Measurements from ENCODE around the gene TMEM258. TPM values are rescaled to one million over a fixed set of nuclear protein-coding genes. Genes with fewer than 3 reads are reported as not detected.

TMEM258 gene
- total and polyA plus RNA-seq, 4 donors, result 31.0 to 136 (median 98.7) TPM

- Histone ChIP-seq H3K4me1 (ENCODE audit: control insufficient read depth in 4 of 4, insufficient read depth in 4 of 4, low read length in 3 of 4) (peaks cover 10 to 59% (median 51%) of the 10 kb centered on the region in 4 donors), H3K27me3 (ENCODE audit: control insufficient read depth in 4 of 4, insufficient read depth in 4 of 4, low read length in 3 of 4) (no peaks in the 10 kb centered on the region)
- WGBS, result under 1% methylated on average over 16 of the region's 16 CpGs
Observed at GRCh38 chr11:61828379-61828628, 35.9 kb upstream of the TMEM258 start.

GRCh38 chr11:61827571-61828378, 35.4 kb upstream of the TMEM258 start, which contains the start of gene FADS2:
Gene FADS2 (plus strand): TSS chr11:61828300. CDS start chr11:61828391, 91 bp downstream.
- Histone ChIP-seq H3K4me1 (ENCODE audit: control insufficient read depth in 4 of 4, insufficient read depth in 4 of 4, low read length in 3 of 4) (peaks cover 10 to 57% (median 49%) of the 10 kb centered on the region in 4 donors), H3K4me3 (ENCODE audit: low read depth in 1 of 3, low read length in 3 of 3) (peak within 1 kb of the TSS; percentile 67 to 75 (median 70)), H3K36me3 (ENCODE audit: control insufficient read depth in 4 of 4, insufficient read depth in 3 of 4, low read depth in 1 of 4, low read length in 3 of 4) (no peaks in the 10 kb centered on the region), H3K27me3 (ENCODE audit: control insufficient read depth in 4 of 4, insufficient read depth in 4 of 4, low read length in 3 of 4) (no peaks in the 10 kb centered on the region), H3K9ac (ENCODE audit: low read depth in 1 of 2, low read length in 2 of 2) (peak within 1 kb of the TSS in 1 of 2 donors; percentile 48), H3K27ac (ENCODE audit: low read depth in 1 of 2, low read length in 2 of 2) (peak within 1 kb of the TSS; percentile 83 to 88), H3K9me3 (ENCODE audit: control insufficient read depth in 4 of 4, low read length in 3 of 4) (no peaks in the 10 kb centered on the region)
- peak; percentile 89 for DNase-seq (ENCODE audit: low spot score)
- under 1% methylated on average over 83 of the region's 83 CpGs for WGBS
- TF ChIP-seq ZBTB33 (IDR thresholded peaks at IDR 0.05) (no peak), NR2F2 (IDR thresholded peaks at IDR 0.05) (no peak), RAD21 (IDR thresholded peaks at IDR 0.05) (peak in 1 of 2 donors; percentile 18), EGR1 (IDR thresholded peaks at IDR 0.05; ENCODE audit: low read depth in 2 of 2) (no peak), TAF1 (conservative IDR thresholded peaks at IDR 0.05) (no peak), FOXA2 (IDR thresholded peaks at IDR 0.05) (no peak), REST (IDR thresholded peaks at IDR 0.05) (peak; percentile 53), MAX (IDR thresholded peaks at IDR 0.05) (peak; percentile 29), GABPA (IDR thresholded peaks at IDR 0.05 in 1 of 2, conservative IDR thresholded peaks at IDR 0.05 in 1 of 2) (peak in 1 of 2 donors; percentile 76), ATF3 (IDR thresholded peaks at IDR 0.05) (no peak), SP1 (IDR thresholded peaks at IDR 0.05) (peak; percentile 39), JUND (IDR thresholded peaks at IDR 0.05) (no peak), RXRA (IDR thresholded peaks at IDR 0.05) (peak; percentile 4 to 51), CTCF (IDR thresholded peaks at IDR 0.05; ENCODE audit: low read depth, low read length, missing input control) (no peak), HNF4G (IDR thresholded peaks at IDR 0.05) (no peak), HNF4A (conservative IDR thresholded peaks at IDR 0.05) (peak in 1 of 2 donors; percentile 72), FOXA1 (IDR thresholded peaks at IDR 0.05) (no peak)

More at GRCh38 chr11:61828379-61828628, 35.9 kb upstream of the TMEM258 start:
- no peak for DNase-seq (ENCODE audit: low spot score)
- H3K27ac ChIP-seq (ENCODE audit: low read depth in 1 of 2, low read length in 2 of 2), result peak overlapping the region; percentile 83 to 88
- TF ChIP-seq SP1 (IDR thresholded peaks at IDR 0.05) (no peak), HNF4G (IDR thresholded peaks at IDR 0.05) (no peak), TAF1 (conservative IDR thresholded peaks at IDR 0.05) (no peak), ZBTB33 (IDR thresholded peaks at IDR 0.05) (no peak), ATF3 (IDR thresholded peaks at IDR 0.05) (no peak), RXRA (IDR thresholded peaks at IDR 0.05) (peak in 1 of 2 donors; percentile 3), NR2F2 (IDR thresholded peaks at IDR 0.05) (no peak)
- no peaks in the 10 kb centered on the region for H3K36me3 ChIP-seq (ENCODE audit: control insufficient read depth in 4 of 4, insufficient read depth in 3 of 4, low read depth in 1 of 4, low read length in 3 of 4)
- H3K9ac ChIP-seq (ENCODE audit: low read depth in 1 of 2, low read length in 2 of 2), result peak overlapping the region in 1 of 2 donors; percentile 42
- H3K4me3 ChIP-seq (ENCODE audit: low read depth in 1 of 3, low read length in 3 of 3), result peak overlapping the region; percentile 63 to 75 (median 70)
- H3K9me3 ChIP-seq (ENCODE audit: control insufficient read depth in 4 of 4, low read length in 3 of 4), result no peaks in the 10 kb centered on the region
